Vagina (tissue), 2 donors: ENCODE measurements around the gene DGKB.

Experiments
- CTCF ChIP-seq, 3 experiments: fragments of 450-650 bp in 2 of 3; fragments of 200-600 bp in 1 of 3; sonication (generic) in 1 of 3; IDR thresholded peaks; one replicate each; pipeline ENCODE4 v1.5.1; 2017 to 2019; ENCODE audit warnings: antibody characterized with exemption in 3 of 3, mild to moderate bottlenecking in 2 of 3, moderate library complexity in 2 of 3
- POLR2A ChIP-seq, 2 donors: fragments of 450-650 bp; IDR thresholded peaks; one replicate each; pipeline ENCODE4 v1.6.1; 2017; ENCODE audit warnings: antibody characterized with exemption in 2 of 2, mild to moderate bottlenecking in 2 of 2, moderate library complexity in 2 of 2
- POLR2AphosphoS5 ChIP-seq, 2 donors: sonication (generic); formaldehyde crosslinking; IDR thresholded peaks; one replicate each; pipeline ENCODE4 v1.9.0; 2017; ENCODE audit warnings: antibody characterized with exemption in 2 of 2, mild to moderate bottlenecking in 2 of 2, low read depth in 1 of 2; ENCODE audit not compliant: insufficient read depth in 1 of 2

- TF ChIP-seq CTCF (IDR thresholded peaks at IDR 0.05) (no peak), POLR2A (IDR thresholded peaks at IDR 0.05) (no peak), POLR2AphosphoS5 (IDR thresholded peaks at IDR 0.05; ENCODE audit: insufficient read depth in 1 of 2, low read depth in 1 of 2) (no peak)
Measured at GRCh38 chr7:14395860-14396259, 506.7 kb downstream of the DGKB start.
